Nephron progenitor cell (in vitro differentiated cells): ENCODE data around the gene ZNF775.

Source experiments
- DNase-seq: peaks from one replicate; pipeline ENCODE4 v3.0.0; 2021
- H3K27ac Mint-ChIP-seq: 2 replicates; pipeline ENCODE4 v1.8.0; 2021; ENCODE audit warnings: mild to moderate bottlenecking, moderate library complexity, mixed read lengths
- H3K27me3 Mint-ChIP-seq: 2 replicates; pipeline ENCODE4 v1.8.0; 2021; ENCODE audit warnings: mild to moderate bottlenecking, low read depth, mixed read lengths; ENCODE audit not compliant: poor library complexity
- H3K36me3 Mint-ChIP-seq: 2 replicates; pipeline ENCODE4 v1.8.0; 2021; ENCODE audit warnings: low read depth, mixed read lengths
- H3K4me1 Mint-ChIP-seq: 2 replicates; pipeline ENCODE4 v1.8.0; 2021; ENCODE audit warnings: mixed read lengths
- H3K4me3 Mint-ChIP-seq: 2 replicates; pipeline ENCODE4 v1.8.0; 2021; ENCODE audit warnings: mild to moderate bottlenecking, moderate library complexity, mixed read lengths
- H3K9me3 Mint-ChIP-seq: 2 replicates; pipeline ENCODE4 v1.8.0; 2021; ENCODE audit warnings: mild to moderate bottlenecking, moderate library complexity, mixed read lengths
- TF ChIP-seq, protein P1 (sequence below): fragments of 200-600 bp; sonication (generic); IDR thresholded peaks from 2 replicates; pipeline ENCODE4 v1.5.0; 2021; ENCODE audit warnings: antibody characterized with exemption

ZNF775 gene

GRCh38 chr7:150400788-150401423 is 21.8 kb downstream of the ZNF775 start:
- TF ChIP-seq, protein P1, sequence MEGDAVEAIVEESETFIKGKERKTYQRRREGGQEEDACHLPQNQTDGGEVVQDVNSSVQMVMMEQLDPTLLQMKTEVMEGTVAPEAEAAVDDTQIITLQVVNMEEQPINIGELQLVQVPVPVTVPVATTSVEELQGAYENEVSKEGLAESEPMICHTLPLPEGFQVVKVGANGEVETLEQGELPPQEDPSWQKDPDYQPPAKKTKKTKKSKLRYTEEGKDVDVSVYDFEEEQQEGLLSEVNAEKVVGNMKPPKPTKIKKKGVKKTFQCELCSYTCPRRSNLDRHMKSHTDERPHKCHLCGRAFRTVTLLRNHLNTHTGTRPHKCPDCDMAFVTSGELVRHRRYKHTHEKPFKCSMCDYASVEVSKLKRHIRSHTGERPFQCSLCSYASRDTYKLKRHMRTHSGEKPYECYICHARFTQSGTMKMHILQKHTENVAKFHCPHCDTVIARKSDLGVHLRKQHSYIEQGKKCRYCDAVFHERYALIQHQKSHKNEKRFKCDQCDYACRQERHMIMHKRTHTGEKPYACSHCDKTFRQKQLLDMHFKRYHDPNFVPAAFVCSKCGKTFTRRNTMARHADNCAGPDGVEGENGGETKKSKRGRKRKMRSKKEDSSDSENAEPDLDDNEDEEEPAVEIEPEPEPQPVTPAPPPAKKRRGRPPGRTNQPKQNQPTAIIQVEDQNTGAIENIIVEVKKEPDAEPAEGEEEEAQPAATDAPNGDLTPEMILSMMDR = no peak
- Mint-ChIP-seq H3K4me3 (peak overlapping the region; percentile 54), H3K9me3 (no peaks in the 10 kb centered on the region), H3K36me3 (peaks cover 14% of the 10 kb centered on the region), H3K4me1 (peaks cover 79% of the 10 kb centered on the region), H3K27ac (peak overlapping the region; percentile 95), H3K27me3 (peaks cover 5% of the 10 kb centered on the region)
- DNase-seq = no peak

GRCh38 chr7:150401424-150401790 is 22.3 kb downstream of the ZNF775 start:
- Mint-ChIP-seq H3K27me3 (peaks cover 10% of the 10 kb centered on the region), H3K36me3 (peaks cover 9% of the 10 kb centered on the region), H3K27ac (peak overlapping the region; percentile 95), H3K4me1 (peaks cover 79% of the 10 kb centered on the region), H3K9me3 (no peaks in the 10 kb centered on the region), H3K4me3 (peak overlapping the region; percentile 7)
- TF ChIP-seq, protein P1 = no peak
- DNase-seq = no peak

DNA sequence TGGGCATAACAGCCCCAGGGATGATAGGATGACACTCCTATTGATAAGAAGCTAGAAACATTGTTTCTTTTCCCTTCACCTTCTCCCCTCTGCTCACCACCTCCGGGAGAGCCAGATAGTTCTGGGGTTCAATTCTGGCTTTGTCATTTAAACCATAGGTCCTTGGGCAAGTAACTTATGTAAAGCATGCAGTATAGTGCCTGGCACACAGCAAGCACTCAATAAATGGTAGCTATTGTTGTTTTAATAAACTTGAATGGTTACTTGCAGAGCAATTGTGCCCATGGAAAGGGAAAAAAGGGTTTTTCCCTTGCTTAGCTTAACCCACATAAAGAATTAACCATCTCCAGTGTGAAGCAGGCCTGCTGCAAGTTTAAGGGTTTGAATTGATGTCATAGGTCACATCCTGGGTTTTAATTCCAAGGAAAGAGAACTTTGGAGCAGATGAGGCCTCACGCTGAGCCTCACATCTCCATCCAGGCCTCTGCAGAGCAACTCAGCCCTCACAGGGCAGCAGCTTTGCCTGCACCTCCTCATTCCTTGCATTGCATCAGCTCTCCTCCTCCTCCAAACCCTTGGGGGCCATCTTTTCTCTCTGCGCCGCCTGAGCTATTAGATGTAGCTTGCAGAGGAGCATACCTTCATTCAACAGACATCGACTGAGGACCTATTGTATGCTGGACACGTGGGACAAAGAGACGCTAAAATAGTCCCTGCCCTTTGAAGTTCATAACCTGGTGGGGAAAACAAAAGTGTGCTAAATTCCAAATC is 22.9 kb downstream of the ZNF775 start:
- H3K4me3 Mint-ChIP-seq = peak overlapping the region; percentile 4
- H3K9me3 Mint-ChIP-seq = no peaks in the 10 kb centered on the region
- H3K4me1 Mint-ChIP-seq = peaks cover 84% of the 10 kb centered on the region
- TF ChIP-seq, protein P1 = no peak
- H3K27me3 Mint-ChIP-seq = peaks cover 13% of the 10 kb centered on the region
- no peak for DNase-seq
- no peak overlapping the region for H3K27ac Mint-ChIP-seq
- peaks cover 10% of the 10 kb centered on the region for H3K36me3 Mint-ChIP-seq

- Mint-ChIP-seq H3K4me1 (peaks cover 88% of the 10 kb centered on the region), H3K27me3 (peaks cover 13% of the 10 kb centered on the region), H3K27ac (no peak overlapping the region), H3K9me3 (no peaks in the 10 kb centered on the region), H3K4me3 (peak overlapping the region; percentile 4), H3K36me3 (peaks cover 13% of the 10 kb centered on the region)
- no peak for DNase-seq
- TF ChIP-seq, protein P1 = no peak
Measured at GRCh38 chr7:150402671-150403321, 23.7 kb downstream of the ZNF775 start.

DNA sequence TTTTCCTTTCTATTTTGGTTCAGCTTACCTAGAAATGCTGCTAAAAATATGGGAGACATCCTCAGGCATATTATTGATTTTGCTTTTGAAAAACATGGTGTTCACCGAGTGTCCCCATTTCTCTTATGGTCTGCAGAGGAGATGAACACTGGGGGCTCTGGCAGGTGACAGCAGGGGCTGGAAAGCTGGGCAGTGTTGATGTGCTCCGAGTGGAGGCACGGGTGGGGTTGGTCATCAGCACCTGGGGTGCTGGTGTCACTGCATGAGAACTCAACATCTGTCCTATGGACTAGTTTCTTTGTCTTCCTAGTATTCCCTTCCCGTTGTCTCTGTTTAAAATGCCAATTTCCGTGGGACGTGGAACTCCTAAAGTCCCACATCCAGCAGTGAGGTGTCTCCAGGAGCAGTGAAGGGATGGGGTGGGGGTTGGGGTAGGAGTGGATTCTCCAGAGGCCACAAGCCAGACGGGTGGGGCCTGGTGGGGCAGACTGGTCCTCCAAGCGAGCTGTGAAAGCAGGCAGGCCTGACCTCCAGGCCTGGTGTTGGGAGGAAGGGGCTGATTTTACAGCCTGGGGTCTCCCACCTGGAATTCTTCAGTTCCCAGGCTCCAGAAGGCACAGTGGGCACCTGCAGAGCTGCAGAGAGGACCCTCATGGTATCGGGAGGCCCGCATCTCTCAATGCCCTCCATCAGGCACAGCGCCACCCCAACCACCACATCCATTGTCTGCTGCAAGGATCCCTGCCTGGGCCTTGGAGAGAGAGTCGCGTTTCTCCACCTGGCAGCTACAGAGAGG is 24.4 kb downstream of the ZNF775 start:
- Mint-ChIP-seq H3K4me3 (peak overlapping the region; percentile 82), H3K9me3 (no peaks in the 10 kb centered on the region), H3K27ac (no peak overlapping the region), H3K36me3 (peaks cover 11% of the 10 kb centered on the region), H3K4me1 (peaks cover 86% of the 10 kb centered on the region), H3K27me3 (peaks cover 13% of the 10 kb centered on the region)
- TF ChIP-seq, protein P1 = no peak
- no peak for DNase-seq
